IMR-90 (cell line): Measurements from ENCODE around the gene FNBP1L. TPM values are rescaled to one million over a fixed set of nuclear protein-coding genes. Genes with fewer than 3 reads are reported as not detected.

Experiments
- ATAC-seq: fragments of 200-7000 bp; cut with Tn5 transposase; 2 replicates; pipeline ENCODE4 v1.9.1; 2020; ENCODE audit warnings: low read depth, mild to moderate bottlenecking, moderate library complexity
- BruUV-seq: library from RNA; stranded (reverse); fragments of 400-500 nt; replicated peaks from 2 replicates; lab custom pipeline; 2021; lab: Mats Ljungman, UMichigan
- CTCF ChIA-PET: fragments of 300-600 bp; formaldehyde crosslinking; extraction: SDS; loops from one replicate; lab custom pipeline; 2021; ENCODE audit warnings: antibody characterized with exemption; lab: Yijun Ruan, JAX
- POLR2A ChIA-PET: fragments of 300-600 bp; sonication (Branson Sonifier 250); formaldehyde crosslinking; loops from one replicate; lab custom pipeline; 2022; ENCODE audit warnings: antibody characterized with exemption; ENCODE audit not compliant: unreplicated experiment; lab: Charles Lee
- DNase-seq: peaks from one replicate; pipeline ENCODE4 v3.0.0; 2013
- H2AFZ ChIP-seq: replicated peaks from 2 replicates; pipeline ENCODE3; 2013; ENCODE audit warnings: low read length, mild to moderate bottlenecking; ENCODE audit not compliant: poor library complexity
- H2AK5ac ChIP-seq: 2 replicates; pipeline ENCODE4 v1.6.1; 2013; ENCODE audit warnings: low read depth, low read length, inconsistent platforms
- H2AK9ac ChIP-seq: replicated peaks from 2 replicates; pipeline ENCODE3; 2013; ENCODE audit warnings: mild to moderate bottlenecking, low read depth, low read length, moderate library complexity; ENCODE audit not compliant: poor library complexity
- H2BK120ac ChIP-seq: 2 replicates; pipeline ENCODE4 v1.6.1; 2013; ENCODE audit warnings: low read depth, low read length, inconsistent platforms
- H2BK15ac ChIP-seq: 3 replicates; pipeline ENCODE4 v1.6.1; 2013; ENCODE audit warnings: low read depth, low read length, inconsistent platforms
- H2BK20ac ChIP-seq: 2 replicates; pipeline ENCODE4 v1.6.1; 2013; ENCODE audit warnings: low read depth, mild to moderate bottlenecking, inconsistent platforms, low read length, moderate library complexity
- H2BK5ac ChIP-seq: 2 replicates; pipeline ENCODE4 v1.6.1; 2013; ENCODE audit warnings: mild to moderate bottlenecking, low read depth, low read length, inconsistent platforms; ENCODE audit not compliant: poor library complexity, severe bottlenecking
- H3K14ac ChIP-seq: replicated peaks from 2 replicates; pipeline ENCODE4 v1.6.1; 2013; ENCODE audit warnings: low read depth, low read length, inconsistent platforms
- H3K18ac ChIP-seq: 2 replicates; pipeline ENCODE4 v1.6.1; 2013; ENCODE audit warnings: low read depth, low read length, control low read depth
- H3K23ac ChIP-seq: 2 replicates; pipeline ENCODE4 v1.6.1; 2013; ENCODE audit warnings: low read depth, low read length, inconsistent platforms
- H3K27ac ChIP-seq: 2 replicates; pipeline ENCODE4 v1.5.1; 2013; ENCODE audit warnings: mild to moderate bottlenecking, control low read depth, low read length; ENCODE audit not compliant: insufficient read depth
- H3K27me3 ChIP-seq: 2 replicates; pipeline ENCODE4 v1.6.1; 2013; ENCODE audit warnings: low read length; ENCODE audit not compliant: control insufficient read depth, insufficient read depth
- H3K36me3 ChIP-seq: 2 replicates; pipeline ENCODE4 v1.6.1; 2013; ENCODE audit warnings: low read length, mixed read lengths; ENCODE audit not compliant: control insufficient read depth, insufficient read depth
- H3K4ac ChIP-seq: 2 replicates; pipeline ENCODE4 v1.6.1; 2013; ENCODE audit warnings: low read depth, low read length, inconsistent platforms
- H3K4me1 ChIP-seq: 2 replicates; pipeline ENCODE4 v1.6.1; 2013; ENCODE audit warnings: low read length, mixed read lengths; ENCODE audit not compliant: control insufficient read depth, insufficient read depth
- H3K4me2 ChIP-seq: 2 replicates; pipeline ENCODE4 v1.6.1; 2013; ENCODE audit warnings: low read depth, mild to moderate bottlenecking, control low read depth, low read length, moderate library complexity
- H3K4me3 ChIP-seq: 2 replicates; pipeline ENCODE4 v1.5.1; 2013; ENCODE audit warnings: low read depth, mild to moderate bottlenecking, control low read depth, low read length, moderate library complexity; ENCODE audit not compliant: insufficient read depth
- H3K56ac ChIP-seq: 2 replicates; pipeline ENCODE4 v1.6.1; 2013; ENCODE audit warnings: low read length, inconsistent platforms; ENCODE audit not compliant: insufficient read depth; ENCODE audit errors: extremely low read depth
- H3K79me1 ChIP-seq, 2 experiments: 2 replicates each; pipeline ENCODE4 v1.6.1; 2013; ENCODE audit warnings: low read length in 2 of 2, inconsistent platforms in 1 of 2, low read depth in 1 of 2
- H3K9ac ChIP-seq: 2 replicates; pipeline ENCODE4 v1.6.1; 2013; ENCODE audit warnings: low read depth, low read length, control low read depth
- H3K9me1 ChIP-seq: 2 replicates; pipeline ENCODE4 v1.6.1; 2013; ENCODE audit warnings: low read length, inconsistent platforms; ENCODE audit not compliant: insufficient read depth
- H3K9me3 ChIP-seq: 2 replicates; pipeline ENCODE4 v1.6.1; 2013; ENCODE audit warnings: low read length; ENCODE audit not compliant: control insufficient read depth, insufficient read depth
- H4K20me1 ChIP-seq: 2 replicates; pipeline ENCODE4 v1.6.1; 2013; ENCODE audit warnings: low read length, inconsistent platforms; ENCODE audit not compliant: insufficient read depth
- H4K5ac ChIP-seq: 2 replicates; pipeline ENCODE4 v1.6.1; 2013; ENCODE audit warnings: mild to moderate bottlenecking, low read depth, low read length, control low read depth
- H4K8ac ChIP-seq, 2 experiments: 2 replicates each; pipeline ENCODE4 v1.6.1; 2013; ENCODE audit warnings: low read depth in 2 of 2, low read length in 2 of 2, control low read depth in 1 of 2, inconsistent platforms in 1 of 2
- H4K91ac ChIP-seq: 2 replicates; pipeline ENCODE4 v1.6.1; 2013; ENCODE audit warnings: low read depth, low read length, inconsistent platforms; ENCODE audit not compliant: insufficient read depth
- MAFK ChIP-seq: IDR thresholded peaks from 2 replicates; pipeline ENCODE4 v1.6.1; 2012; ENCODE audit warnings: low read depth, low read length, improper control_type of control experiment
- POLR2A ChIP-seq: IDR thresholded peaks from 2 replicates; pipeline ENCODE4 v1.6.1; 2012; ENCODE audit warnings: mild to moderate bottlenecking, low read depth, low read length
- WGBS, 2 experiments: methylation state at CpG; one replicate each; pipeline versions ENCODE4 v1.1.5 to v1.1.7; 2013; ENCODE audit warnings: missing lambda C conversion rate in 2 of 2; ENCODE audit not compliant: insufficient read length in 1 of 2; ENCODE audit errors: extremely low coverage in 2 of 2; 5-methylcytosine and 5-hydroxymethylcytosine counted together
- dilution Hi-C: fragments of 300-500 bp; cut with HindIII; formaldehyde crosslinking; loops from one replicate; pipeline ENCODE4 v1.14.3; 2018; ENCODE audit warnings: low sequenced_read_pairs; ENCODE audit not compliant: unreplicated experiment
- in situ Hi-C: fragments of 300-500 bp; cut with MboI; formaldehyde crosslinking; loops from 3 replicates; pipeline ENCODE4 v1.14.3; 2019; ENCODE audit warnings: low sequenced_read_pairs, inconsistent platforms, mixed read lengths
- intact Hi-C: fragments of 100-400 bp; cut with micrococcal nuclease; formaldehyde crosslinking; loops from 2 replicates; pipeline ENCODE4 v1.10.0; 2022
- polyA plus RNA-seq, 3 experiments: library from polyadenylated mRNA; depleted of rRNA; stranded (reverse); fragments of >200 nt; gene quantifications; 2 replicates each; pipeline ENCODE4 v1.2.3, GENCODE V29; 2012; ENCODE audit warnings: low replicate concordance in 1 of 3
- total RNA-seq: library from RNA; depleted of rRNA; stranded (reverse); fragments of >200 nt; gene quantifications from 2 replicates; pipeline ENCODE4 v1.2.3, GENCODE V29; 2012

Gene FNBP1L
- total and polyA plus RNA-seq, 2 of the 4 experiments (the other 2 are of a cell fraction), result 9.3 to 15.2 TPM

DNA sequence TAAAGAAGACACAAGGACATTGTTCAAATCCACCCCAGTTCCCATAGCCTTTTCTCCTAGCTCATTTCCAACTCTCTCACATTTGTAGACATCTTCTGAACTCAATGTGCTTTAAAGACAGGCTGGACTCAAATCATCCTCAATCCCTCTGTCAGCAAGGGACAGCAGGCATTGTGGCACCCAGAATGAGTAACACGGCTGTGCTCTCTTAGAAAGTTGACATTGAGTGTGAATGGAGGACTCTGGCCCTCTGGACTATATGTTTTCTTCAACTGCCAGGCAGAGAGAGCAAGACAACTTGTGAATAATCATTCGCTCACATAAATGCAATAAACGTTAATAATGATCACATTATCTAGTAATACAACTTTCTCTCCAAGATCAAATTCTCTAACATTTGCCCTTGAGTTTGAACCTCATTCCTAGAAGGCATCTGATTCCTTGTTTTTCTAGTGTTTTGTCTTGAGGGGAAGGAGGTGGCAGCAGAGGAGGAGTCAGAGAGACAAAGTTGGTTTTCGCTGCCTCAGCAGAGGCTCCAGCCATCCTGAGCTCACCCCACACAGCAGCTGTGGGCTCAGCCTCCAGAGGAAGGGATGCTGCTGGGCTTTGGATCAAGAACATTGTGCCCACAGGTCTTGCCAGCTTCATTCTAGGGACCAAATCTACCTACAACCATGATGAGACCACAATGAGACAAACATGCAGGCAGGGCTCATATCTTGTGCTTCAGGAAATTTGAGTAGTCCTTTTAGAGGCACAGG lies 148.6 kb downstream of the FNBP1L start:
- Histone ChIP-seq H3K9ac (no peak overlapping the region), H2BK5ac (no peak overlapping the region), H3K27ac (no peak overlapping the region), H2BK15ac (no peak overlapping the region), H3K18ac (no peak overlapping the region), H3K4me3 (no peak overlapping the region), H3K9me1 (peaks cover 65% of the 10 kb centered on the region), H4K8ac (no peak overlapping the region), H3K14ac (peak overlapping the region; percentile 41; the same call in 1 of the 2 replicates), H2AK9ac (no peak overlapping the region), H3K23ac (no peak overlapping the region; the same call in 1 of the 2 replicates), H3K9me3 (no peaks in the 10 kb centered on the region), H3K4ac (no peak overlapping the region), H4K5ac (no peak overlapping the region), H4K91ac (no peak overlapping the region), H2AK5ac (no peak overlapping the region; the same call in 1 of the 2 replicates), H3K79me1 (peaks cover 57 to 100% of the 10 kb centered on the region in 2 experiments), H2BK120ac (no peak overlapping the region), H3K56ac (no peak overlapping the region), H3K4me2 (no peak overlapping the region), H3K27me3 (no peaks in the 10 kb centered on the region), H3K36me3 (peaks cover 8% of the 10 kb centered on the region), H2AFZ (no peak overlapping the region), H3K4me1 (peaks cover 25% of the 10 kb centered on the region), H4K20me1 (peaks cover 100% of the 10 kb centered on the region), H2BK20ac (no peak overlapping the region)
- dilution Hi-C loops, result no loop called here
- ChIA-PET POLR2A (no interaction called here), CTCF (no interaction called here)
- ATAC-seq, result no peak
- BruUV-seq, result no TSS peak
- intact Hi-C loops, result no loop called here
- in situ Hi-C loops, result no loop called here
- no CpG with 5 or more reads among the region's 4 CpGs for WGBS, 2 experiments
- TF ChIP-seq MAFK, result peak; percentile 69
- TF ChIP-seq POLR2A, result no peak
- no peak for DNase-seq
